ENCODE data around the gene ARHGDIG.

The ARHGDIG gene

GRCh38 chr16:290681-291405, 10.5 kb downstream of the ARHGDIG start:
- H3K4me3 ChIP-seq (ENCODE audit: low read depth, low read length), result no peak overlapping the region
- no peak for DNase-seq (ENCODE audit: low read depth)

DNA sequence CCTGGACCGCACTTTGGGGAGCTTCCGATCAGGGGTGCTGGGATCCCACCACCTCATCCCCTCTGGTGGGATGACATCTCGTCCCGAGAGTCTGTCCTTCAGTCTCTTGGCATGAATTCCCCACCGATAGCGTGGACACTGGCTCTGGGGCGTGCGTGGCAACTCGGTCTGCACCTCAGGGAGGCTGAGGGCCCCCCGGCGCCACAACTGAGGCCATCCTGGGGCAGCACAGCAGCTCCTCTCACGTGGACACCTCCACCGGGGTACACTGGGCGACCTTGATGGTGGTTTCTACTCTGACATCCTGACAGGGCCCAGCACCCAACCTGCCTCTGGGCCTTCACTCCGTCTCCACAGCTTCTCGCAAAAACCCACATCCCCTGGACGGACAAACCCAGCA, 11.1 kb downstream of the ARHGDIG start:
- H3K4me3 ChIP-seq (ENCODE audit: low read depth, low read length), result no peak overlapping the region
- DNase-seq (ENCODE audit: low read depth), result no peak

GRCh38 chr16:293043-293775, 12.8 kb downstream of the ARHGDIG start:
- no peak overlapping the region for H3K4me3 ChIP-seq (ENCODE audit: low read depth, low read length)
- DNase-seq (ENCODE audit: low read depth), result no peak

- no peak for DNase-seq (ENCODE audit: low read depth)
- H3K4me3 ChIP-seq (ENCODE audit: low read depth, low read length), result no peak overlapping the region
Measured at GRCh38 chr16:296276-296675, 15.9 kb downstream of the ARHGDIG start.

DNA sequence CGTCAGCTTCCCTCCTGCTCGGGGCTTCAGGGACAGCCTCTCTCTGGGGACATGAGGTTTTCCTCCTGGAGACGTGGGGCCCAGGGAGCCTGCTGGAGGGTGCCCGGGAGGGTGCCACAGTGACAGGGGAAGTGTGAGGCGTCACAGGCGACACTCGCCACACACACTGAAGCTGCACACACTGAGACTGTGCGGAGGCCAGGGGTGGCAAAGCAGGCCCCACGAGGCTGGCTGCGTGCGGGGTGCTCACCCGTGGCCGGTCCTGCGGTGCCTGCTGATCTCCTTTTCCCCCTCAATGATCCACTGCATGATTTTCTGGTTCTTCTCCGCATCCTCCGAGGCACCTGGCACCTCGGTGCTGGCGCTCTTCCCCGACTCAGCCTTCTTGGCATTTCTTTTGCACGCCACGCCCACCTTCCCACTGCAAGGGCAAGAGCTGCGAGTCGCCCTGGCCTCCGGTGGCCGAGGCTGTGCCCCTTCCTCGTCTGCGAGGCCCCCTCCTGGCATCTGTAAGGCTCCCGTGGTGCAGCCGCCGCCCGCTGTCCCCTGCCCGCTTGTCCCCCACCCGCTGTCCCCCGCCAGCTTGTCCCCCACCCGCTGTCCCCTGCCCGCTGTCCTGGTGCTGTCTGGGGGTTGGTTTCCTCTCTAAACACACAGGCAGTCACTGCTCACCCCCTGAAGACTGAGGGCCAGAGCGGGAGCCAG, 16.6 kb downstream of the ARHGDIG start:
- no peak for DNase-seq (ENCODE audit: low read depth)
- H3K4me3 ChIP-seq (ENCODE audit: low read depth, low read length), result no peak overlapping the region

- no peak overlapping the region for H3K4me3 ChIP-seq (ENCODE audit: low read depth, low read length)
- no peak for DNase-seq (ENCODE audit: low read depth)
Measured at GRCh38 chr16:297832-298231, 17.4 kb downstream of the ARHGDIG start.

- no peak overlapping the region for H3K4me3 ChIP-seq (ENCODE audit: low read depth, low read length)
- no peak for DNase-seq (ENCODE audit: low read depth)
Measured at GRCh38 chr16:301235-301634, 20.8 kb downstream of the ARHGDIG start.

DNA sequence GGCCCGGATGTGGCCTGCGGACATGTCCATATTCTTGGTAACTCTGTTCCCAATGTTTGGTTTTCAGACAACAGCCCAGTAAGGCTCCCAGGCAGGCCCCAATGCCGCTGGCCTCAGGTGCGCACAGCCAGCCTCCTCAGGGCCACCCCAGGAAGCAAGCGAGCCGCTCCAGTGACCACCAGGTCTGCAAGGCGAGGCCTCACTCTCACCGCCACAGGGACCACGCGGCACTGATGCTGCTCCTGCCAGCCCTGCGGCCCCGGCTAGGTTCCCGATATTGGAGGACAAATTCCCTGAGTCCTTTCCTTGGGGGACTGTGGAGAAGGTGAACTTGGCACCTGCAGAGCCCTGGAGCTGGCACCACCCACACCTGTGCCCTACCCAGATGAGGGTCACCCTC, 21.6 kb downstream of the ARHGDIG start:
- no peak for DNase-seq (ENCODE audit: low read depth)

GRCh38 chr16:303760-304505, 23.5 kb downstream of the ARHGDIG start:
- no peak for DNase-seq (ENCODE audit: low read depth)
- no peak overlapping the region for H3K4me3 ChIP-seq (ENCODE audit: low read depth, low read length)

More for the DNA sequence above, 21.6 kb downstream of the ARHGDIG start:
- H3K4me3 ChIP-seq (ENCODE audit: low read depth, low read length), result no peak overlapping the region

- no peak overlapping the region for H3K4me3 ChIP-seq (ENCODE audit: low read depth, low read length)
- no peak for DNase-seq (ENCODE audit: low read depth)
Measured at GRCh38 chr16:305916-306626, 25.7 kb downstream of the ARHGDIG start.

- H3K4me3 ChIP-seq (ENCODE audit: low read depth, low read length), result no peak overlapping the region
Measured at GRCh38 chr16:306911-307370, 26.6 kb downstream of the ARHGDIG start.

DNA sequence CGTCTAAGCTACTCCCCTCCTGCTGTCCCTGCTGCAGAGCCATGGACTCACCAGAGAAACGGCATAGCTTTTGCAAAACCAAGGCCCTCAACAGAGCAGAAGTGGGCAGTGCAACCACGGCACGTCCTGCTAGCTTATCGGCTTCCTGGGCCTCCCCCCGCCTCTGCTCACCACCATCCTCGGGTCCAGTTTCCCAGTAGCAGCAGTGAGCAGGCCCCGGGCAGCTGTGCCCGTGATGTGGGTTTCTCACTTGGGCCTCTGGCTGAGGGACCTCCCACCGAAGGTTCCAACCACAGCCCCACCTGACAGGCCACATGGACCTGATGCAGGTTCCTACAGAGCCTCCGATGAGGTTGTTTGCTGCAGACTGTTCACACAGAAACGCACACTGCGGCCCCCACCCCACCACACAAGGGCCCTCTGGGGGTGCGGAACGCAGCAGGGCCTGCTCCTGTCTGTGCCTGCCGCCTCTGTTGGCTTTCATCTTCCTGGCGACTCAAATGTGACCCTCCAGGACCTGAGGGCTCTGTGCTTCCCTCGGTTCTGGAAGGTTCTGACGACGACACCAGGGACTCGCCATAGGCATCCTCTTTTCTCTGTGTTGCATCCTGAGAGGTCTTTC, 27.4 kb downstream of the ARHGDIG start:
- H3K4me3 ChIP-seq (ENCODE audit: low read depth, low read length), result no peak overlapping the region
- DNase-seq (ENCODE audit: low read depth), result no peak

More at GRCh38 chr16:306911-307370, 26.6 kb downstream of the ARHGDIG start:
- DNase-seq (ENCODE audit: low read depth), result no peak

DNA sequence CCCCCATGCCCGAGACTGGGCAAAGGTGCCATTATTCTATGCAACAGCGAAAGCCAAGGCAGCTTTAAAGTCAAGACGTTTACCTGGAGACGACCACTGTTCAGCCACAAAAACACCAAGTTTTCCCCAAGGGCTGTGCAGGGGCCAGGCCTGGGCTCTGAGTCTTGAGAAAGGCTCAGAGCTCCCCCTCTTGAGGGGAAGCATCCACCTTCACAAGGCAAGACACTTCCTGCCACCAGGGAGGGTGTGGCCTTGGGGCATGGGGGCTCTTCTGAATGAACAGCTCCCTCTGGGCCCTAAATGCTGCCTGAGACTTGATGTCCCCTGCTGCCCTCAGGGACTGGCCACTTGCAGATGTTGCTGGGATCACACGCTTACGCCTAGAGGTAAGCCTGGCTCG, 29.1 kb downstream of the ARHGDIG start:
- no peak overlapping the region for H3K4me3 ChIP-seq (ENCODE audit: low read depth, low read length)
- no peak for DNase-seq (ENCODE audit: low read depth)

DNA sequence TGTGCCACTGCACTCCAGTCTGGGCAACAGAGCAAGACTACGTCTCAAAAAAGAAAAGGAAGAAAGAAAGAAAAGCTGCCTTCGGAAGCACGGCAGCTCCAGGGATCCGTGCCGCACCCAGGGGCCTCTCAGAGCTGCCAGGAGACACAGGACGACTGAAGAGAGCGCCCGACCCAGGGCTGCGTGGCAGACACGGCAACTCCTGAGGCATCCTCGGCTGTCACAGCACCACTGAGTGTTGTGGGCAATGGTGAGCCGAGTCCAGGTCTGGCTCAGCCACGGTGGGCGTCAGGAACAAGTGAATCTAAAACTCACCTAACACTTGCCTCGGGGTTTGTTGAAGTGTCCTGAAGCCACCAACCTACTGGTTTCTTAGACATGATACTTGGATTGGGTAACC, 31.3 kb downstream of the ARHGDIG start:
- H3K4me3 ChIP-seq (ENCODE audit: low read depth, low read length), result no peak overlapping the region
- no peak for DNase-seq (ENCODE audit: low read depth)

DNA sequence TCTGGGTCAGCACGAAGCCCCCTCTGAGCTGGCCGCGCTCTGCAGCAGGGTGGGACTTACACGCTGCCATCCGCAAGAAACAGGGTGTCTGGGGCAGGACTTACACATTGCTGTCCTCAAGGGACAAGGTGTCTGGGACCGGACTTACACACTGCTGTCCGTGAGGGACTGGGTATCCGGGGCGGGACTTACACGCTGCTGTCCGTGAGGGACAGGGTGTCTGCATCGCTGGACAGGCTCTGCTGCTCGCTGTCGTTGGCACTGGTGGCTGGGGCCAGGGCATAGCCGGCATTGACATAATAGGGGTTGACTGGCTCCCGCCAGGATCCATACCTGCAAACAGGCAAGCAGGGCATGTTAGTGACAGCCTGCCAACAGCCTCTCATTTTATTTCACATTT, 34.0 kb downstream of the ARHGDIG start:
- no peak for DNase-seq (ENCODE audit: low read depth)
- H3K4me3 ChIP-seq (ENCODE audit: low read depth, low read length), result no peak overlapping the region

- no peak for DNase-seq (ENCODE audit: low read depth)
- no peak overlapping the region for H3K4me3 ChIP-seq (ENCODE audit: low read depth, low read length)
Measured at GRCh38 chr16:314795-315299, 34.5 kb downstream of the ARHGDIG start.

DNA sequence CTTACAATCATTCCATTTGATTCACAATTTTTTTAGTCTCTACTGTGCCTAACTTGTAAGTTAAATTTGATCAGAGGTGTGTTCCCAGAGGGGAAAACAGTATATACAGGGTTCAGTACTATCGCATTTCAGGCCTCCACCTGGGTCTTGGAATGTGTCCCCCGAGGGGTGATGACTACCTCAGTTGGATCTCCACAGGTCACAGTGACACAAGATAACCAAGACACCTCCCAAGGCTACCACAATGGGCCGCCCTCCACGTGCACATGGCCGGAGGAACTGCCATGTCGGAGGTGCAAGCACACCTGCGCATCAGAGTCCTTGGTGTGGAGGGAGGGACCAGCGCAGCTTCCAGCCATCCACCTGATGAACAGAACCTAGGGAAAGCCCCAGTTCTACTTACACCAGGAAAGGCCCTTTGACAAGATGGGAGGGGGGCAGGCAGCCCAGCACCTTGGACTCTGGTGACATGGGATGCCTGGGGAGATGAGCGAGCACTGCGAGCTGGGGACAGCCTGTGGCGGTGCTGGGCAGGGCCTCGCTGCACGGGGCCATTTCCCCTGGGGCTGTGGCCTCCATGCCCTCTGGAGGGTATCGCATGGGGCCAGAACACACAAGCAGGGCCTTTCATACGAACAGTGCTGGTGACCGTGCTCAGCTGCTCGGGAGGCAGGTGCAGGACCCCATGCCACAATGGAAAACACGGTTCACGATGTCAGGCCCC, 36.5 kb downstream of the ARHGDIG start:
- DNase-seq (ENCODE audit: low read depth), result no peak
- H3K4me3 ChIP-seq (ENCODE audit: low read depth, low read length), result no peak overlapping the region

GRCh38 chr16:317583-317982, 37.2 kb downstream of the ARHGDIG start:
- no peak for DNase-seq (ENCODE audit: low read depth)
- H3K4me3 ChIP-seq (ENCODE audit: low read depth, low read length), result no peak overlapping the region
